Measurements from ENCODE around the gene LEO1.
A peak's percentile ranks its signal among the peaks of the same experiment; 100 is the strongest.

The LEO1 gene

DNA sequence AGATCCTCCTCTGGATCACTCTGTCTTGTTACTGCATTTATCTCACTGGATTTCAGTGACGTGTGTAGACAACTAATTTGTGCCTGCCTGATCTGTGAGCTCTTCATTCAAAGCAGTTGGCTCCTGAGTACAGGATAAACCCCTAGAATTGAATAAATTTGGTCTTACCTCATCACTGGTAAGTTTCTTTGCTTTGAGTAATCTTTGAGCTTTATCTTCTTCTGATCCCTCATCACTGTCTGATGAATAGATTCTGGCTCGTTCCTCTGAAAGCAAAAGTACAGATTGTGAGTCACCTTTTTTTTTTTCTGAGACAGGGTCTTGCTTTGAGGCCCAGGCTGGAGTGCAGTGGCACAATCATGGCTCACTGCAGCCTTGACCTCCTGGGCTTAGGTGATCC, 24.5 kb downstream of the LEO1 start:
- intact Hi-C loops (cut with DNase I) = no loop called here

DNA sequence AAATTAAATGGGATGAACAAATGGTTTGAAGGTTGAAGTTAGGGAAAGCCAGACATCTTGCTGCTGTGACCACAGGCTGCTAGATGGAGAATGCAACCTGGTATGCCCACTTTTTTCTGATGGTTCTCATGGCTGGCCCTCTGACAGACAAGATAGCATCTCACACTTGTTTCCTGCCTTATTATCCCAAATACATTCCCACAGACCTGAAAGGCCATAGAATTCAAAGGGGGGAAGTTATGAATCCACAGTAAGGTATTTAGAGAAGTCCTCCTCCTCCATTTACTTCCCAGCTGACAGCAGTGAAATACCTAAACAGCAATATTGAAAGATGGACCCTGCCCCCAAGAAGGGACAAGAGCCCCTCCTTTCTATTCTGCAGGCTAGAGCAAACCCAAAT, 32.4 kb downstream of the LEO1 start:
- intact Hi-C loops (cut with DNase I) = no loop called here
- no peak for DNase-seq

More for the DNA sequence above, 24.5 kb downstream of the LEO1 start:
- DNase-seq = no peak

DNA sequence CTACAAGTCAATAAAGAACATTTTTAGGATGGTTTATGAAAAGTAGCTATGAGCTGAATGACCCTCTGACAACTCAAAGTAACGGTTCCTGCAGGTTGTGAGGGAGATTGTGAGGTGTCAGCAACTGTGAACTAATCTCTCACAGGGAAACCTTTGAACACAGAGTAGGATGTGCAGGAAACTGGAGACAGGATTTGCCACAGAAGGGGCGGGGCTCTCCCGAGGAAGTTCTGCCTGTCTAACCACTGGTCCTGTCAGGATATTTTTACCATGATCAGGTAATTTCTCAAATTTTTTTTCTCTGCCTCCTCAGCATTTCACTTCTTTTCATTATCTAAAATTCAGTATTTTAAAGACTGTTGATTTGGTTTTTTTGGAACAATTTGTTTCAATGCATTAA, 33.3 kb downstream of the LEO1 start:
- peak in 8 of 42 donors; percentile 10 to 53 (median 32) for DNase-seq
- intact Hi-C loops (cut with DNase I) = no loop called here

DNA sequence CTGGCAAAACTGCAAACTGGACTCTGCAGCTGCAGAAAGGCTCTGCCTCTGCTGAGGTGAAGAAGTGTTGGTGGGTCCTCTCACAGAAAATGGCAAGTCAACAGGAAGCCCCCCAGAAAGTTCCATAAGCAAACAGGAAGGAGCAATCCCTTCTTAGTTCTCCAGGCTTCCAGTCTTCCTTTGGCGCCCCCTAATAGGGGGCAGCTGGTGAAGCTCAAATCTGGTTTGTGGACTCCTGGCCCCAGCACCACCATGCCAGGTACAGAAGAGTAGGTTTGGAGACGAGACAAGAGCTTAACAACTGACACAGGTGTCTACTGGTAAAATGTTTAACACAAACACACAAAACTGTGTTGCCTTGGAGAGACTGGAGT, 35.5 kb downstream of the LEO1 start:
- intact Hi-C loops (cut with DNase I) = no loop called here
- peak in 2 of 42 donors; percentile 28 to 39 for DNase-seq

DNA sequence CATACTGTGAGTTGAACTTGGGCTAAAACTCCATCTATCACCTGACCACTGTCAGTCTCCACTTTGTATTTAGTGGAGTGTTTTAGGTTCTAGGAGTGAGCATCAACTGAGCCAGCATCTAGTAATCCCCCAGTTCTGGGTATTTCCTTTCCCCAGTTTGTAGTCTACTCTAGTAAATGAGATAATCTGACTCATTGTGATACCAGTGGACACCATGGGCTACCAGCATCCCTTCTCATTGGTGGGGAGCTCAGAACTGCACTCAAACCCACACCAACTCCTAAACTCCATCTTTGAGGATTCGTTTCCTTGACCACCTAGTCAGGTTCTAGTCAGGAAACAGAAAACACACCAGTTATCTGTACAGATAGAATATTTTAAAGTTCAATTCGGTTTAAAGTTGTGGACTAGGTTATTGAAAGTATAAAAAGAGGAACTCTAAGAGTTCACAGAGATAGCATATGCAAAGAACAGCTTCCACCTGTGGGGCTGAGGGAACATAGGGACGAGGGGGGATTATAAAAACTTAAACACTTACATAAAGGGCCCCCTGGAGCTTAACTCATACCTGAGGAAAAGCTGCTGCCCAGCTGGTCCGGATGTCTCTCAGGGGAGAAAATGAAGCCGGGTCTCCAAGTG, 36.0 kb downstream of the LEO1 start:
- DNase-seq = peak in 1 of 42 donors; percentile 32
- intact Hi-C loops (cut with DNase I) = no loop called here

DNA sequence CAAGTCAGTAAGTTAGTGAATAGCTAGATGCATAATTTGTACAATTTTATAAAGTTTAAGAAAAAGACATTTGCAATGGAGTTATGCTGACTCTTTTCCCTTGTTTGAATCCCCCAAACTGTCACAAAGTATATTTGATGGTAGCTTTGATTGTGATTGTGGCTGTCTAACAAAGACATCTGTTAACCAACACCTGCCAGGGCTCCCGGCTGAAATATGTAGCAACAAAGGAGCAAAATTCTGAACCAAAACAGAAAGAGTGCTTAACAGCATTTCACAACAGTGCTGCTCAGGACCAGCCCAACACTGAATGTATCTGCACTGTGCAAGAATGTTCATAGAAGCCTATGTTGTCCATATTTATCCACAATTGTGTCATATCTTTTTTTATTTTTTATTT, 39.4 kb downstream of the LEO1 start:
- intact Hi-C loops (cut with DNase I) = no loop called here
- DNase-seq = no peak

DNA sequence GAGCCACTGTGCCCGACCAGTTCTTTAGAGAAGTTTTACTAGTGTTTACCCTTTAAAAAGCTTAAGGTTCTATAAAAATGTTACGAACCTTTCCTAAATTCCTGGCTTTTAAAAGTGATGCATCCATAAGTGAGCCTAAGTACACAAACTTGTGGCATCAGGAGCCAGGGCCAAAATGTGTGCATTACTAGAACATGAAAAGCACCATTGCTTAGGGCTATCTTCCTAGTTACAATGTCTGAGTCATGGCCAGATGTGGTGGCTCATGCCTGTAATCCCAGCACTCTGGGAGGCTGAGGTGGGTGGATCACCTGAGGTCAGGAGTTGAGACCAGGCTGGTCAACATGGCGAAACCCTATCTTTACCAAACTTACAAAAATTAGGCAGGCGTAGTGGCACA, 39.9 kb downstream of the LEO1 start:
- intact Hi-C loops (cut with DNase I) = no loop called here
- DNase-seq = no peak

DNA sequence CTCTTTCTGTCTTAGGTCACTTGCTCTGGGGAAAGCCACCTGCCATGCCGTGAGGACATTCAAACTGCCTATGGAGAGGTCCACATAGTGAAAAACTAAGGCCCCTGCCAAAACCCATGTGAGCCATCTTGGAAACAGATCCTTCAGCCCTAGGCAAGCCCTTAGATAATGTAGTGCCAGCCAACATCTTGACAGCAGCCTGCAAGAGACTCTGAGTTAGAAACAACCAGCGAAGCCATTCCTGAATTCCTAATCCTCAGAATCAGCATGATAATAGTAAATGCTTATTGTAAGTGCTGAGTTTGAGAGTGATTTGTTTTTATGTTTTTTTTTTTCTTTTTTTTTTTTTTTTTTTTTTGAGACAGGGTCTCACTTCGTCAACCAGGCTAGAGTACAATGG, 40.6 kb downstream of the LEO1 start:
- DNase-seq = no peak
- intact Hi-C loops (cut with DNase I) = no loop called here

DNA sequence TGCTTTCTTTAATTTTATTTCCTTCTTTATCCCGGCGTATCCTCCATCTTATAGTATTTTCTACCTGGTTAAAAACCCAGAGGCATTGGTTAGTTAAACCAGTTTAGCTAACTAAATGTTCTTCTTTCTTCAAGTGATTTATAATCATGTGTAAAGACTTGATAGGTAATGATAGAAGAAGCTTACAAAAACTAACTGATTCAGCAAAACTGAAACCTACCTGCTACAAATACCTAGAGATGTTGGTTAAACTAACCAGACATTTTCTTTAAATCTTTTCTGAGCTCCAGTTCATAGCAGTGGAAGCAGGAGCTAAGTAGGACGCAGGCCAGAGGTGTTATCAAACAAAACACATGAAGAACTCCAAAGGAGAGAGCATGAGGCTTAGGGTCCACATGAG, 44.8 kb downstream of the LEO1 start:
- intact Hi-C loops (cut with DNase I) = no loop called here
- DNase-seq = no peak

DNA sequence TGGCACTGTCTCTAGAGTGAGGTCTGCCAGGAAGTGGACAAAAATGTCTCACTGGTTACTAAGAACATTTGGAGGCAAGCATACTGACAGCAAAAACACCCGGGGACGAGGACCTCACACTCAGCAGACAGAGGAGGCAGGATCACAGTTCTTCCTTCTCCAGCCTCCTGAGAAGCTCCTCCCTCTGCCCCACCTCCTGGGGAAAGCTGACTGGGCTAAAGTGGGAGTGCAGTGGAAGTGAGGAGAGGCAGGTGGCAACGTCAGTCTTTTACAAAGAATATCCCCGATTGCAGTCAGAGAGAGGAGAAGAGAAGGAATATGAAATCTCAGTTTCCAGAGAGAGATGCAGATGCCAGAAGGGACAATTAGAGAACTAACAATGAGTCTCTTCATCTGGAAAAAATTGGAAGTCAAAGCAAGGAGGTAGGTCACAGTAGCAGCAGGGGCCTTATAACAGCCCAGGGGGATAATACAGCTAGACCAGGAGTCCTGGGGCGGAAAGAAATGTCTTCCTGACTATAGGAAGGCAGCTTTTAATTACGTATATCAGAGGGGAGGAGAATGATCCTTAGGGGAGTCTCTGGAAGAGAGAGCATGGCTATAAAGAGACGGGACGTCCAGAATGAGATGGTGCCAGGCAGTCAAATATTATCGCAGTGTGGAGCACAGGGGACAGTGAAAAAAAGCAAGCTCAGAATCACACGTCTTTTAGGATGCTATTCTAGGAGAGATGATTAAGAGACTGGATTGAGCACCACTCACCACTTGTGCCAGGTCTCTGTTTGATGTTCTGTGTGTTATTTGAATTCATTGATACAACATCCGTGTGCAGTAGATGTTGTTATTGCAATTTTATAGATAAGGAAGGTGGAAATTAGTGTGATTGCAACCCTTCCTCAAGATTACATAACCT, 47.2 kb downstream of the LEO1 start:
- intact Hi-C loops (cut with DNase I) = no loop called here
- DNase-seq = peak; percentile 29 to 92 (median 75)

DNA sequence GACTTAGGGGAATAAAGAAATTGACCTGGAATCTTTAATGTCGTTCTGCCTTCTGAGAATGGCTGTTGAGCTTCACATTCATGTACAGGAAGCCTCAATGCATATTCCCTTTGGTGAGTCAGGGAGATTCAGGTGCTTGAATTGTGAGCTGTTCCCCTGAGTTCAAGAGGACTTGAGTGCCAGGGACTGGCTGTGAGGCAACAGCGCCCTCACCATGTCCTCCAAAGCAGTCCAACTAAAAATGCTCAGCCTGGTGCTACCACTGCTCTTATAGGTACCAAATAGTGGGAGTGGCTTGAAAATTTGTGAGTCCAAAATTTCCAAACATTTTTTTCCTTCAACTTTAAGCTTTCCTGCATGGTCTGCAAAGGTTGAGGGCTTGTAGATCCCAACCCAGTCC, 54.1 kb downstream of the LEO1 start:
- DNase-seq = no peak
- intact Hi-C loops (cut with DNase I) = no loop called here

DNA sequence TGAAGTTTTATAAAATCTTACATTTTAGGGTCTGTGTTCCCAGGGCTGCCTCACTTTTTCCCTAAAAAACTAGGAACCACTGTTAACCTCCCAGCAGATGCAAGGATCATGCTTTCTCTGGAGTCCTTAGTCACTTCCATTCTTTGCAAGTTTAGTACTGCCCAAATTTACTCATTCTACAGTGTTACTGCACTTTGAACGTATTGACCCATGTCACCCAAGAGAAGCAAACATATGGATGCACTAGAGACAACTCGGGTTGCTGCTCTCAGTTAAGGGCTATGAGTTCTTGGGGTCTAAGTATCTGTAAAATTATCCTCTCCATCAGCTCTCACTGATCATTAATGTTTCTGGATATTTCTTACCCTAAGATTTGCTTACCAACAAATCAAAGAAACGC, 59.0 kb downstream of the LEO1 start:
- intact Hi-C loops (cut with DNase I) = no loop called here
- no peak for DNase-seq

DNA sequence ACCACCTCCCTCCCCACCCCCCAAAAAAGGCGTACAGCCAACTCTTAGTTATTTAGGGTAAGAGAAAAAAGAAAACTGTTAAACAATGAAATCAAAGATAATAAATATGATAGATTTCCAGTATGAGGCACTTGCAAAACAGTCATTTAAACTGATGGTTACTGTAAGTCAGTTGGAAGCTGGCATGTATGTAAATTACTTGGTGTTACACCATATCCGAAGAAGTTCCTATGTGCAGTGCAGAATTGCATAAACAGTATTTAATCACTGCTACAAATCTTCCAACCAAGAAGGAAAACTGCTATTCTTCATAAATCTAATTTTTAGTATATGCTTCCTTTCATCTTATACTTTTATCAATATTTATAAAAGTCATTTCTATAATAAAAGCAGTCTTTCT, 62.0 kb downstream of the LEO1 start:
- intact Hi-C loops (cut with DNase I) = no loop called here
- no peak for DNase-seq

DNA sequence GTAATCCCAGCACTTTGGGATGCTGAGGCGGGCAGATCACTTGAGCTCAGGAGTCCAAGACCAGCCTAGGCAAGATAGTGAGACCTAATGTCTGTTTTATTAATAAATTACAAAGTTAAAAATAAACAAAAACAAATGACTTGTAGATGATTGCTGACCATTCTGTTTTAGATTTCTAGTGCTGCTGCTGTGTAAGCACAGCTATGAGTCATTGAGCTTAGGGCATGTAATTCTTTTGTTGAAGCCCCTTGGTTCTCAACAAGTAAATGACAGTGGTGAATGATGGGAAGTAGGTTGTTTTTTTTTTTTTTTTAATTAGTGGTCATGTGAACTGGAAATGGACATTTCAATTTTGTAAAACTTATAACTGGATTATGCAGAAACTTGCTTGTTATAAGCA, 63.3 kb downstream of the LEO1 start:
- DNase-seq = no peak
- intact Hi-C loops (cut with DNase I) = no loop called here

DNA sequence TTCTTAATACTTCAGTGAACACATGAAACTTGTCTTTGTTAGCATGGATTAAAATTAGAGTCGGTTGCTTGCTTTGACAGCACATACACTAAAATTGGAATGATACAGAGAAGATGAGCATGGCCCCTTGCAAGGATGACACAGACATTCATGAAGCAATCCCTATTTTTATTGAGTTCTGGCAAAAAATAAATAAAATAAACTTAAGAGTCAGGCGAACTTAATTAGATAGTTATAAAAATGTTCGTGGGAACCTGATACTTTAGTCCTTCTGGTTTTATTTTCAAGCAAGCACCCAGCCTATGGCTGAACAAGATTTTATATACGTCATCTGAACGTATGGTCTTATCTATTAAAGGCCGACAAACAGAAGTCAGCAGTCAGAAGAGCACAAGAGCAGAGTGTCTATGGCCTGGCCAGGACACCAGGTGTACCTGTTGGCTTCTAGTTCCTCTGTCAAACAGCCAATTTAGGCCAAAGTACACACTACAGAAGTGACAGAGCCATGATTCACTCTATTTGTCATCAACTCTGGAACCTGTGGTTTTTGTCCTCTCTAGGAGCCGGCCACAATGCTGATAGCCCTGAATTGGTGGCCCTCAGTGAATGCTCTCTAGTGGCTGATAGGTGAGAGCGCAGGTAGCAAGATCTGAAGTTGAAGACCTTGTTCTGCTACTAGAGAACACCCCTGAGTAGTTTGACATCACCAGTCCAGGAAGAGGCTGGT, 64.3 kb downstream of the LEO1 start:
- DNase-seq = no peak
- intact Hi-C loops (cut with DNase I) = no loop called here

DNA sequence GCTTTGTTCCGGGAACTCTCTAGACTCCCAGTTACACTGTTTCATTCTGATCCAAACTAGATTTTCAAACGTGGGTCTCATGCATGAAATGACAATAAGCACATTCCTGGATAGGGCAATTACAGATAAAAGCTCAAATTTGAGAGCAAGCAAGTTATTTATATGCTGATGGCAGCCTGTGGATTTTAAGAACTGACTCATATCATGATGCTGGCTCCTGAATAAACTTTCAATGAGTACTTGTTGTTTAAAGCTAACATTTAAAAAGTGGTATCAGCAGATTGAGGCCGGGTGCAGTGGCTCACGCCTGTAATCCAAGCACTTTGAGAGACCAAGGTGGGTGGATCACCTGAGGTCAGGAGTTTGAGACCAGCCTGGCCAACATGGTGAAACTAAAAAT, 66.6 kb downstream of the LEO1 start:
- intact Hi-C loops (cut with DNase I) = no loop called here

DNA sequence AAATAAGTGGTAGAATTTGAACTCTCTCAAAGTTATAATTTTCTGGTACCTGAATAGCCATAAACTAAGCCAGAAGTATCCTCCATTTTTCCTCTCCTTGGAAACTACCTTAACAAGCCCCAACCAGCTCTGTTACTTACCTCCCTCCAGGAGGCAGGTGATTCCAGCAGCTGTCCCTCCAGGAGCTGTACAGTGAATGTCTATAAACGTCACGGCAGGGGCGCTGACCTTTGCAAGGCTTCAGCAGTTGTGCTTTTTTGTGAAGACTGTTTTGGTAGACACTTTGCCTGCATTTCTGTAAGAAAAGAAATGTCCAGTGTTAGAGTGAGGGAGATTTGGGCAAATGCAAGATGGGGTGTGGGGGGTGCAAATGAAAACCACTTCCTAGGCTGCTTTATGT, 67.2 kb downstream of the LEO1 start:
- DNase-seq = no peak
- intact Hi-C loops (cut with DNase I) = no loop called here

More for the DNA sequence above, 66.6 kb downstream of the LEO1 start:
- no peak for DNase-seq

DNA sequence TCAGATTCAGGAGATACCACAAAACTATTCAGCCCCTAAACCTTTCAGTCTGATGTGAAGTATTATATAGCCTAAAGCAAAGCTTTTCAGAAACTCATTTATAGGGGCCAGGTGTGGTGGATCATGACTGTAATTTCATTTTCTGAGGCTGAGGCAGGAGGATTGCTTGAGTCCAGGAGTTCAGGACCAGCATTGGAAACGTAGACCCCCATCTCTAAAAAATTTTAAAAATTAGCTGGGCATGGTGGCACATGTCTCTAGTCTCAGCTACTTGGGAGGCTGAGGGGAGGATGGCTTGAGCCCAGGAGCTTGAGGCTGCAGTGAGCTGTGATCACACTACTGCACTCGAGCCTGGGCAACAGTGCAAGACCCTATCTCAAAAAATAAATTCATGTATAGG, 82.1 kb downstream of the LEO1 start:
- intact Hi-C loops (cut with DNase I) = no loop called here

DNA sequence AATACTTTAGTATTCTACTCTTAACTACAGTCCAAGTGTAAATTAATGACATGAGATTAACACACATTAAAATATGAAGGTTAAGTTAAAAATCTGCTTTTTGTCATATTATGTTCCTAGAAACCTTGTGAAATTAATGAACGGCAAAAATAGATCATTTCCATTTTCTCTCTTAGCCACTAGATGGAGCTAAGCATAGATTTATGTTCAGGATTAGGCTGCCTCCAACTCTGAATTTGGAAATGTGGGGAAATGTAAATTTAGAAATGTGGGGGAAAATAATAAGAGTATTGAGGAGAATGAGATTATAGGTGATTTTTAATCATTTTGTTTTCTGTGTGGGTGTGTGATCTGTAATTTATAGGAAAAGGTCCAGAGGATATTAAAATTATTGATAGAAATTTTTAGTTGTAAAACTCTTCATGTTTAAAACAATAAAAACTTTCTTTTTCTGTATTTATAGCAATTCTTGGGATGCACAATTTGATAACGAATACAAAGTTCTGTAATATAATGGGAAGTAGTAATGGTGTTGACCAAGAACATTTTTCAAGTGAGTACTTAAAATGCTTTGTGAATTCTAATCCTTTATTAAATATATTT, 82.9 kb downstream of the LEO1 start:
- intact Hi-C loops (cut with DNase I) = no loop called here
- DNase-seq = no peak

More for the DNA sequence above, 82.1 kb downstream of the LEO1 start:
- no peak for DNase-seq

Measured in head of caudate nucleus (tissue), 42 donors.